ENCODE results near the gene NAT16.
"Not testable (repeated sequence)": the region's sequence is repeated elsewhere in the genome, so short reads cannot be mapped to it uniquely, and the experiment has no call there.

Gene NAT16

GRCh38 chr7:101125989-101126650, 54.0 kb downstream of the NAT16 start:
- DNase-seq: peak; percentile 96

GRCh38 chr7:101124376-101125056, 55.6 kb downstream of the NAT16 start:
- DNase-seq: peak; percentile 54

- no peak for DNase-seq
Observed at GRCh38 chr7:101123703-101124068, 56.4 kb downstream of the NAT16 start.

- no peak for DNase-seq
Observed at GRCh38 chr7:101122933-101123702, 57.0 kb downstream of the NAT16 start.

- DNase-seq: no peak
Observed at GRCh38 chr7:101121991-101122932, 57.8 kb downstream of the NAT16 start.

GRCh38 chr7:101121631-101121990, 58.5 kb downstream of the NAT16 start:
- DNase-seq: not testable (repeated sequence)

All from RPMI8226 (cell line).